ENCODE results near the gene CCDC102B.
"Not testable (repeated sequence)": the region's sequence is repeated elsewhere in the genome, so short reads cannot be mapped to it uniquely, and the experiment has no call there.

Gene CCDC102B

GRCh38 chr18:68841301-68841700, 43.4 kb downstream of the CCDC102B start:
- DNase-seq (ENCODE audit: insufficient read length, low spot score): no peak
- TF ChIP-seq POLR2A (IDR thresholded peaks at IDR 0.05; ENCODE audit: low read depth, low read length): no peak
- FAIRE-seq: no peak

- DNase-seq (ENCODE audit: insufficient read length, low spot score): no peak
- TF ChIP-seq POLR2A (IDR thresholded peaks at IDR 0.05; ENCODE audit: low read depth, low read length): no peak
- FAIRE-seq: no peak
Measured at GRCh38 chr18:68842951-68843350, 45.1 kb downstream of the CCDC102B start.

GRCh38 chr18:68843473-68844089, 45.7 kb downstream of the CCDC102B start:
- no peak for TF ChIP-seq POLR2A (IDR thresholded peaks at IDR 0.05; ENCODE audit: low read depth, low read length)
- FAIRE-seq: no peak
- DNase-seq (ENCODE audit: insufficient read length, low spot score): no peak

GRCh38 chr18:68847219-68847837, 49.4 kb downstream of the CCDC102B start:
- DNase-seq (ENCODE audit: insufficient read length, low spot score): no peak
- no peak for FAIRE-seq
- no peak for TF ChIP-seq POLR2A (IDR thresholded peaks at IDR 0.05; ENCODE audit: low read depth, low read length)

GRCh38 chr18:68848242-68848641, 50.4 kb downstream of the CCDC102B start:
- DNase-seq (ENCODE audit: insufficient read length, low spot score) (no peak), FAIRE-seq (no peak)
- no peak for TF ChIP-seq POLR2A (IDR thresholded peaks at IDR 0.05; ENCODE audit: low read depth, low read length)

- DNase-seq (ENCODE audit: insufficient read length, low spot score) (no peak), FAIRE-seq (no peak)
- no peak for TF ChIP-seq POLR2A (IDR thresholded peaks at IDR 0.05; ENCODE audit: low read depth, low read length)
Measured at GRCh38 chr18:68854786-68855391, 57.0 kb downstream of the CCDC102B start.

GRCh38 chr18:68855491-68855890, 57.6 kb downstream of the CCDC102B start:
- DNase-seq (ENCODE audit: insufficient read length, low spot score) (no peak), FAIRE-seq (no peak)
- TF ChIP-seq POLR2A (IDR thresholded peaks at IDR 0.05; ENCODE audit: low read depth, low read length): no peak

GRCh38 chr18:68861365-68861764, 63.5 kb downstream of the CCDC102B start:
- TF ChIP-seq POLR2A (IDR thresholded peaks at IDR 0.05; ENCODE audit: low read depth, low read length): no peak
- FAIRE-seq (no peak), DNase-seq (ENCODE audit: insufficient read length, low spot score) (no peak)

GRCh38 chr18:68865021-68865420, 67.1 kb downstream of the CCDC102B start:
- no peak for DNase-seq (ENCODE audit: insufficient read length, low spot score)
- no peak for FAIRE-seq

GRCh38 chr18:68865503-68865902, 67.6 kb downstream of the CCDC102B start:
- FAIRE-seq (no peak), DNase-seq (ENCODE audit: insufficient read length, low spot score) (no peak)
- no peak for TF ChIP-seq POLR2A (IDR thresholded peaks at IDR 0.05; ENCODE audit: low read depth, low read length)

More at GRCh38 chr18:68865021-68865420, 67.1 kb downstream of the CCDC102B start:
- TF ChIP-seq POLR2A (IDR thresholded peaks at IDR 0.05; ENCODE audit: low read depth, low read length): no peak

GRCh38 chr18:68873003-68873402, 75.1 kb downstream of the CCDC102B start:
- DNase-seq (ENCODE audit: insufficient read length, low spot score): no peak
- FAIRE-seq: no peak
- TF ChIP-seq POLR2A (IDR thresholded peaks at IDR 0.05; ENCODE audit: low read depth, low read length): no peak

- no peak for TF ChIP-seq POLR2A (IDR thresholded peaks at IDR 0.05; ENCODE audit: low read depth, low read length)
- DNase-seq (ENCODE audit: insufficient read length, low spot score): no peak
- no peak for FAIRE-seq
Measured at GRCh38 chr18:68874361-68874760, 76.5 kb downstream of the CCDC102B start.

GRCh38 chr18:68879947-68880346, 82.1 kb downstream of the CCDC102B start:
- not testable (repeated sequence) for FAIRE-seq; DNase-seq (ENCODE audit: insufficient read length, low spot score)

- TF ChIP-seq POLR2A (IDR thresholded peaks at IDR 0.05; ENCODE audit: low read depth, low read length): no peak
- FAIRE-seq: no peak
- DNase-seq (ENCODE audit: insufficient read length, low spot score): no peak
Measured at GRCh38 chr18:68887410-68887809, 89.5 kb downstream of the CCDC102B start.

GRCh38 chr18:68893354-68893753, 95.5 kb downstream of the CCDC102B start:
- FAIRE-seq: no peak
- DNase-seq (ENCODE audit: insufficient read length, low spot score): no peak
- no peak for TF ChIP-seq POLR2A (IDR thresholded peaks at IDR 0.05; ENCODE audit: low read depth, low read length)

Data from H54 (cell line).